22Rv1 (cell line): ENCODE measurements around the gene HOXB4.

Experiments used
- ZFX ChIP-seq: fragments of 450-650 bp; IDR thresholded peaks from 2 replicates; pipeline ENCODE4 v1.6.1; 2017; ENCODE audit warnings: antibody characterized with exemption, borderline replicate concordance
- TF ChIP-seq, protein P1 (sequence below): fragments of 450-650 bp; IDR thresholded peaks from 2 replicates; pipeline ENCODE4 v1.5.1; 2017; ENCODE audit warnings: mild to moderate bottlenecking

DNA sequence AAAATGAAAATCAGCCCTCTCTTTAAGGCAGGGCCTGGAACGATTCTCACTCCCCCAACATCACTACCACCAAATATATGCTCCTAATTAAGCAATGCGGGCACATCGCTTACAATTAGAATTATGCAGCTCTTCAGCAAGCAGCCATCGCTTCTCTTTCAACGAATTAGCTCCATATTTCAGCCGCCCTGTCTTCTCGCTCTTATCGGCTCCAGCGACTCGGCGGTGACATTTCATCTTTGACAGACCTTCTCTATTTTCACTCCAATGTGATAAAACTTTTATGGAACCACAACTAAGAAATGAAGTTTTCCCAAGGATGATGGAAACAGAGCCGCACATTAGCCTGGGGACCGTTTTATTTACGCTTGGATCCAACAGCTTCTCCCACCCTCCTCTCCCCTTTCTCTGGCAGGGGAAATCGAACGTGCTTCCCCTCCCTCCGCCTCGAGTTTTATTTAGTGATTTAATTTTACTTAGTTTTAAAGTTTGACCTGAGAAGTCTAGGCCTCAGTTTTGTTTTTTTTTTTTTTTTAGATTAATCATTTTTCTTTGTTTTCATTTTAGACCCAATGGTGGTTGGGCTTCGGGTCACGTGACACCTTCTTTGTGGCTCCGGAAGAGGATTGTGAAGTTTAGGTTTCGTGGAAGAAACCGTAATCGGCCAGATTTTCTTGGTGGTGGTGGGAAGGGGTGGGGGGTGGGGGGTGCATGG is 30.2 kb downstream of the HOXB4 start:
- TF ChIP-seq, protein P1, sequence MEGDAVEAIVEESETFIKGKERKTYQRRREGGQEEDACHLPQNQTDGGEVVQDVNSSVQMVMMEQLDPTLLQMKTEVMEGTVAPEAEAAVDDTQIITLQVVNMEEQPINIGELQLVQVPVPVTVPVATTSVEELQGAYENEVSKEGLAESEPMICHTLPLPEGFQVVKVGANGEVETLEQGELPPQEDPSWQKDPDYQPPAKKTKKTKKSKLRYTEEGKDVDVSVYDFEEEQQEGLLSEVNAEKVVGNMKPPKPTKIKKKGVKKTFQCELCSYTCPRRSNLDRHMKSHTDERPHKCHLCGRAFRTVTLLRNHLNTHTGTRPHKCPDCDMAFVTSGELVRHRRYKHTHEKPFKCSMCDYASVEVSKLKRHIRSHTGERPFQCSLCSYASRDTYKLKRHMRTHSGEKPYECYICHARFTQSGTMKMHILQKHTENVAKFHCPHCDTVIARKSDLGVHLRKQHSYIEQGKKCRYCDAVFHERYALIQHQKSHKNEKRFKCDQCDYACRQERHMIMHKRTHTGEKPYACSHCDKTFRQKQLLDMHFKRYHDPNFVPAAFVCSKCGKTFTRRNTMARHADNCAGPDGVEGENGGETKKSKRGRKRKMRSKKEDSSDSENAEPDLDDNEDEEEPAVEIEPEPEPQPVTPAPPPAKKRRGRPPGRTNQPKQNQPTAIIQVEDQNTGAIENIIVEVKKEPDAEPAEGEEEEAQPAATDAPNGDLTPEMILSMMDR, result no peak
- TF ChIP-seq ZFX, result no peak
